CD4-positive, alpha-beta T cell treated with Interleukin-15 for 4 hours (primary cell): ENCODE measurements around the gene IGFBP1.
"Not testable (repeated sequence)": the region's sequence is repeated elsewhere in the genome, so short reads cannot be mapped to it uniquely, and the experiment has no call there.

Source experiments
- DNase-seq: peaks from one replicate; pipeline ENCODE4 v3.0.0-alpha.2; 2020; ENCODE audit warnings: low spot score

IGFBP1 gene

DNA sequence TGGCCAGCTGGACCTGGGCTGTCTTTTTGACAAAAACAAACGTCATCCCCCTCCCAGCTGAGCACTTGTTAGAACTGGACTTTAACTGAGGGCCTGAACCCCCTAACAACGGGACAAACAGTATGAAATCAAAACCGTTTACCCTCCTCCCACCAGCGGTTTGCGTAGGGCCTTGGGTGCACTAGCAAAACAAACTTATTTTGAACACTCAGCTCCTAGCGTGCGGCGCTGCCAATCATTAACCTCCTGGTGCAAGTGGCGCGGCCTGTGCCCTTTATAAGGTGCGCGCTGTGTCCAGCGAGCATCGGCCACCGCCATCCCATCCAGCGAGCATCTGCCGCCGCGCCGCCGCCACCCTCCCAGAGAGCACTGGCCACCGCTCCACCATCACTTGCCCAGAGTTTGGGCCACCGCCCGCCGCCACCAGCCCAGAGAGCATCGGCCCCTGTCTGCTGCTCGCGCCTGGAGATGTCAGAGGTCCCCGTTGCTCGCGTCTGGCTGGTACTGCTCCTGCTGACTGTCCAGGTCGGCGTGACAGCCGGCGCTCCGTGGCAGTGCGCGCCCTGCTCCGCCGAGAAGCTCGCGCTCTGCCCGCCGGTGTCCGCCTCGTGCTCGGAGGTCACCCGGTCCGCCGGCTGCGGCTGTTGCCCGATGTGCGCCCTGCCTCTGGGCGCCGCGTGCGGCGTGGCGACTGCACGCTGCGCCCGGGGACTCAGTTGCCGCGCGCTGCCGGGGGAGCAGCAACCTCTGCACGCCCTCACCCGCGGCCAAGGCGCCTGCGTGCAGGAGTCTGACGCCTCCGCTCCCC, at the start of gene IGFBP1:
Gene IGFBP1 (plus strand): TSS at position 304 of the 808 bp plus-strand sequence. CDS start 165 bp downstream, at position 469.
- no peak for DNase-seq

DNA sequence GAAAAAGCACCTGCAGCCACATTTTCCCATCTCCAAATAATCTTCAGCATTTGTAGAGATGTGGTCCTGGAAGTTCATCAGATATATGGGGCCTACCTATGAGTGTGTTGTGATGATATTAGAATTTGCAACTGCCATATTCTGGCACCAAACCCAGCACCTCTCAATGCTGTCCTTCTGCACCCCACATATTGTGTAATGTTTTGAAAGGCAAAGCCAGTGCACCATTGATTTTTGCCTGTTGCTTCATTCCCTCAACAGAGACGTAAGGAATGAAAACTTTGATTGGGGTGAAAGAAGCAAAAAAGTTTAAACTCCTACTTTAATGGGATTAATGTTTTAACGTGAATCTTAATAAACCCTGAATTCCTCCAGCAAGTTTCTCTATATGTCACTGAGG, 49.4 kb upstream of the IGFBP1 start:
- DNase-seq = not testable (repeated sequence)

DNA sequence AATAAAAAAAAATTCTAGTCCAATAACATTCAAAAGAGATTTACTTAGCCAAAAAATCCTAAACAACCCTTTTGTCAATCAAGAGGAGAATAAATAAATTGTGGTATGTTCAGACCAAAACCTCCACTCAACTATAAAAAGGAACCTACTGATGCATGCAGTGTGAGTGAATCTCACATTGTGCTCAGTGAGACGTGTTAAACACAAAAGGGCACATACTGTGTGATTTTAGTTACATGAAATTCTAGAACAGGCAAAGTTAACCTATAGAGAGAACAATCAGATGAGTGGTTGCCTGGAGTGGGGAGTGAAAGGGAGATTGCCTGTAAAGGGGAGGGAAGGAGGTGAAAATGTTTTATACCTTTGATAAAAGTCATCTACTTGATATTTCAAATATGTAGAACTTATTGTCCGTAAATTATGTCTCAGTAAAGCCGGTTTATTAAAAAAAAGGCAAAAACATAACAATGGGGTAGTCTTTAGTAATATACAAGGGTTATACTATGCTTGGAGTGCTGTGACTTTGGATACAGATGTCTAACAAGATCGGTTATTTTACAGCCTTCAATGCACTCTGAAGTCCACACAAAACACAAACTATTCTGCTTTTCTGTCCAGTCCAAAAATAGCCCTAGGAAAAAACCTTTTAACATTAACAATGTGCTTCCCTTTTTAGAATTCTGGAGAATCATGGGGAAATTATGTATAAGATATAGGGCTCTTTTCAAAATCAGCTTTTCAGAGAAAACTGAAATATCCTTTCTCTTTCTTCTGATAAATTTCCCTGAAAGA, 46.2 kb upstream of the IGFBP1 start:
- DNase-seq = not testable (repeated sequence)

DNA sequence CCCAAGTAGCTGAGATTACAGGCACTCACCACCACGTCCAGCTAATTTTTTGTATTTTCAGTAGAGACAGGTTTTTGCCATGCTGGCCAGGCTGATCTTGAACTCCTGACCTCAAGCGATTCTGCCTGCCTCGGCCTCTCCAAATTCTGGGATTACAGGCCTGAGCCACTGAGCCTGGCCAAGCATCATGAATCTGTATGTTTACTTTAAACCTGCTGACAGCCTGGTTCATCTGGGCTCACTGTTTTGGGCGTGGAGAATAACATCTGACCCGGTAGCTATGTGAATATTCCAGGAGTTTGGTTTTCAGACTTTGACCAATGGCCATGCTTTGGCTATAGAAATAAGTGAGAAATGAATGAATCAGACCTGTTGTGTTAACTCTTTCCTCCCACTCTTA, 41.8 kb upstream of the IGFBP1 start:
- not testable (repeated sequence) for DNase-seq

DNA sequence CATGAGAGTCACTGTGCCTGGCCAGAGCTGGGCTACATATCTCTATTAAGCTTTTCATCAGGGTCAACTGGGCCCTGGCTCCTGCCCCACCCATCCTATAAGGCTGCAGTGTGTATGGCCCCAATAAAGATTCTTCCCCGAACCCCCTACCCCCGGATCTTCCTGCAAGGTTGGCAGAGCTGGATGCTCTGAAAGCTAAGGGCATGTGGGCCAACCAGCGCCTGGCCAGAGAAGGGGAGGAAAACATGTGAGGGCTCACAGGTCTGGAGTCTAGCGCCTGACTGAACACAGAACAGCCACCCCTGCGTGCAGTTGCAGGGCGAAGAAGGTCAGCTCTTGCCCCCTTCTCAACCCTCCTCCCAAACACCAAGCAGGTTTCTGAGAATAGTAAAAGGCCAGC, 39.6 kb upstream of the IGFBP1 start:
- DNase-seq = not testable (repeated sequence)

DNA sequence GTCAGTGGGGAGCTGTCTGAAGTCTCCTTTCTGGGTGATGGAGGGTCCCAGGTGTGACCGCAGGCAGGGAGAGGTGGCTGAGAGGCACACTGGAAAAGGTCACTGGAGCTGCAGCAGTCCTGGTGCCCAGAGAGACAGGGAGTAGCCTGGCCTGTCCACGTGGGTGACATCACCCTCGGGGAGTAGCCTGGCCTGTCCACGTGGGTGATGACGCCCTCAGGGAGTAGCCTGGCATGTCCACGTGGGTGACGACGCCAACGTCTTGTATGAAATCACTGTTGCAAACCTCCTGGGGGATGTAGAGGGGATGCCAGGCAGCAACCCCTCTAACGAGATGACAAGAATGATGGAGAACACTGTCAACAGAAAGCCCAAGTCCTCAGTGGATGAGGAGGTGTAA, 35.3 kb upstream of the IGFBP1 start:
- not testable (repeated sequence) for DNase-seq

DNA sequence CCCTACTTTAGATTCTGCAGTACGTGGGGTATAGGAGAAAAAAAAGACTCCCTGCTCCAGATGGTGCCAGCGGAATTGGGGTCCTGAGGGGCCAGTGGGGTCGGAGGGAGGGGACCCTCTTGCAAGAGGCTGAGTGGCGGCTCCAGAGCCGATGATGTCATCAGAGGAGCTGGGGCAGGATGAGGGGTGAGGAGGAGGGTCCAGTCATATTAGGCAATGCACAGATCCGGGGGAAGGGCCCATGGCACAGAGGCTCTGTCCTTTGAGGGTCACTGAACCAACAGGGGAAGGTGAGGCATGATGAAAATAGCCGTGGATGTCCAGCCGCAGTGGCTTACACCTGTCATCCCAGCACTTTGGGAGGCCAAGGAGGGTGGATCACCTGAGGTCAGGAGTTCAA, 34.8 kb upstream of the IGFBP1 start:
- not testable (repeated sequence) for DNase-seq

DNA sequence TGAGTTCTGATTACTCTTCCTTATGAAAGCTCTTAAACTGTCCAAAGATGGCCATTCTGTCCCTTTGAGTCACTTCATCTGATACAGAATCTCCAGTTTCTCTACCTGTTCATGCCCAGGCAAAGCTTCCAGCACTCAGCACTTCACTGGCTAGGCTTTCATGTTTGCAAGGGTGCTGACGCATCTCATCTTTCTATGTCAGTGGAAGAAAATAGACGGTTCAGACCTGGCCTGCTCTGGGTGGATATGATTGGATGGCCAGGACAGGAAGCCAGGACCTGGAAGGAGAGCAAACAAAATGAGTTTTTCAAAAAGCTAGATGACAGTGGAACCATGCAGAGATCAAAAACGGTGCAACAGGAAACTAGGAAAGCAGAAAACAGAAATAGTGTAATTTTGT, 32.6 kb upstream of the IGFBP1 start:
- not testable (repeated sequence) for DNase-seq

DNA sequence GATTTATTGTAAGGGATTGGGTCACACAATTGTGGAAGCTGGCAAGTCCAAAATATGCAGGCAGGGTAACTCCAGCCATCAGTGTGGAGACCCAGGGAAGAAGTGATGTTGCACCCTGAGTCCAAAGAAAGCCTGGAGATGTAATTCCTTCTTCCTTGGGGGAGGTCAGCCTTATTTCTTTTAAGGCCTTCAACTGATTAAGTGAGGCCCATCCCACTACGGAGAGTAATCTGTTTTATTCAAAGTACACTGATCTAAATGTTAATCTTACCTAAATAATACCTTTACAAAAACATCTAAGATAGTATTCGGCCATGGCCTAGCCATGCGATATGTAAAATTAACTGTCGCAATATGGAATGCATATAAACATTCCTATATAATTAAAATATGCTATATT, 31.4 kb upstream of the IGFBP1 start:
- not testable (repeated sequence) for DNase-seq

DNA sequence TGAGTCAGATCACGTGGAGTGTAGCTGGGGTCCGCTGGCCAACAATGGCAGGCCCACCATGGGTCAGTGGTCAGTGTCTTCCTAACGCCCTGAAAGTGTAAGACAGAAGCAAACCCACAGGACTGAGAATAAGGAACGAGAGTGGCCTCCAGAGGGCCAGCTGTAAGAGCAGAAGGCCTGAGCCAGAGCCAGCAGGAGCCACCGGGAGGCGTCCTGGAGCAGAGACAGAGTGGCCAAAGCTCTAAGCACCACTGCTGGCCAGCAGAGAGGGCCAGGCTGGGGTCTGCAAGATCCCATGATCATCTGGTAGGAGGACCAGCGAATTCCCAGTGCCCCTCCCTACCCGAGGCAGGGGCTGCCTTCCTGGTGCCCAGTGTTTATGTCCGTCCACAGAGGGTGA, 24.6 kb upstream of the IGFBP1 start:
- no peak for DNase-seq

DNA sequence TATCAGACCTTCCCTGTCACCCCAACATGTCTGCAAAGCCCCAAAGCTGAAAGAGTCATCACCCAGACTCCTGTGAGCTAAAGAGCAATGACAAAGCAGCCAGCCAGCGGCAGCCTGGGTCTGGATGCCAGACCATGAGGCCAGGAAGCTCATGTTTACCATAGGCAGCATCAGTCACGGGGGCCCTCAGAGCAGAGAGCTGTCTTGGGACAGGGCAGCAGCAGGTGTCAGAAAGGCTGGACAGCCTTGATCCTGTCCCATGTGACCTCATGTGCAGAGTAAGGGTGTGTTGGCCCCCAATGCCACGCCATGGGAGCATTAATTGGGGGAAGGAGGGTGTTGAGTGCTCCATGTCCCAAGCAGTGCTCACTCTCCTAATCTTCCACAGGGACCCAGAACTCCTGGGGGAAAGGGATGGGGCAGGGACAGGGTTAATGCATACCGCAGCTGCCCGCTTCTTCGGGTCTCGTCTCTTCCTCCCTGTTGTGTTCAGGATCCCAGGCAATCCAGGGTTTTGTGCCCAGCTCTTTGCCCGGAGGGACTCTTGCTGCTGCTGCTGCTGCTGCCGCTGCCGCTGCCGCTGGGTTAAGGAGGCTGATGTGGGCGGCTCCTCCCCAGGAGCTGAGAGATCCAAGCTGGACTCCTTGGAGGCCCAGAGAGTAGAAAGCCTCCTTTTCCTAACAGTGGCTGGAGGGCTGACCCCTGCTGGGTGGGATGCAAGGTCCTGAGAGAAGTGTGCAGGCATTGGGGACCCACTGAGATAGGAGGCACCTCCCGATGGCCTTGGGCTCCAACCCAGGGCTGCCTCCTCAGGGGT, 22.5 kb upstream of the IGFBP1 start:
- no peak for DNase-seq

DNA sequence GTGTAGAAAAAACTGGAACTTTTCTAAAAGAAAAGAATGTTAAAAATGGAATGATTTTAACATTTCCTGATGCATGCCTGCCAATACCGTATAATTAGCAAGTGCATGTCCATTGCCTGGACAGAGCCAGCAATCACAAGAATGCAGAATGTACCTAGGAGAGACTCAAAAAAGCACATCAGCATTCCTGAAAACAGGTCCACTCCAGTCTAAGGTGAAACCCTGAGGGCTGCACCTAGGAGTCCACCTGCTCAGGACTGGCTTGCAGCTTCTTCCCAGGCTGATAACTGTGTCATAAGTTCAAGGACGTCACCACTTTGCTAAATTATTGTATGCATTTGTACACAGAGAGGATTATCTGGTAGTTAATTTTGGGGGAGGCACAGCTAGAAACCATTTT, 20.8 kb upstream of the IGFBP1 start:
- no peak for DNase-seq

DNA sequence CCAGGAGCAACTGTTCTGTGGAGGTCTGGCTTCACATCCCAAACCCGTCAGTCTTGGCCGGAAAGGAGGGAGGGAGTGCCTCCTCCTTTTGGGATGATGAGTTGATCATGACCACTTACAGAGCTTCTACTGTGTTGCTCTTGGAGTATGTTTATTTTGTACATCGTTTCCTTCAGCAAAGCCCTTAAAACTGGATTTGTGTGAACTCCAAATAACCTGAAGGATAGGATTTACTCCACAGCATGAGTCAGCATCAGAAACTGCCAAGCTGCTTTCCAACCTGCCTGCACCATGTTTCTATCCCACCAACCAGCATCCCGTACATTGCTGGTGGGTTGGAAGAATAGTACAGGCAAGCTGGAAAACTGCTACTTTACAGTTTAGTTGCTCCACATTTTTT, 18.9 kb upstream of the IGFBP1 start:
- DNase-seq = no peak

DNA sequence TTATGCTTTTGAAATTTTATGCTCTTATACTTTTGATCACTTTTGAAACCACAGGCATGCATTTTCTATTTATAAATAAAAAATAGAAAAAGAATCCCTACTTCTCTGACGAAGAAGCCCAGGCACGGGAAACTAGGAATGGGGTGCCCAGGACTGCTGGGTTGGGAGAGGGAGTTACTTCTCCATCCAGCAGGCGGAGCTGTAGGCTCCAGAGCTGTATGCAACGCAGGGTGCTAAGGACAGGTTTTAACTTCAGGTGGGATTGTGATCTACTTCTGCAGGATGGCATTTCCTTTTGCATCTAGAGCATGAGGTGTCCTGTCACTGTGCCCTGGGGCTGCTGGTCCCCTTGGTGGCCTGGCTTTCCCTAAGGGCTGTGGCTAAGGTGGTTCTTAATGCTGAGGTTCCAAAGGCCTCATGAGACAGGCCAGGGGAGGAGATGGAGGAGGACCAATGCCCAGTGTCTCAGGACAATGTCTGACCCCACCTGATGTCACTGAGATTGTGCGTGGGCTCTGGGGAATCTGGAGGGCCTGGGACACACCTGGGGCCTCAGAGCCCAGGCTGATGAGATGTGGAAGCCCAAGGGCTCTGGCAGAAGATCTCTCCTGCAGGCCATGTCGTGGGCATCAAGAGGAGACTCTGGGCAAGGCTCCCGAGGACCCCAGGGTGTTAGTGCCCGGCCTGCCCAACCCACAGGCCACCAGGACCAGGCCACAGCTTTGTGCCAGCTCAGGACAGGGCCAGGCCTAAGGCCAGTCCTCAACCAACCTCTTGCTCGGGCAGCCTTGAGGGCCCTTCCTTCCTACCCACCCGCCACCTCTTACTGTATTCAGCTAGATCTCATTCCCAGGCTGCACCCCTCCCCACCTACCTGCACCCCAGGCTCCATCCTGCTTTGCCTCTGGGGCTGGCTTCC, 15.9 kb upstream of the IGFBP1 start:
- no peak for DNase-seq

DNA sequence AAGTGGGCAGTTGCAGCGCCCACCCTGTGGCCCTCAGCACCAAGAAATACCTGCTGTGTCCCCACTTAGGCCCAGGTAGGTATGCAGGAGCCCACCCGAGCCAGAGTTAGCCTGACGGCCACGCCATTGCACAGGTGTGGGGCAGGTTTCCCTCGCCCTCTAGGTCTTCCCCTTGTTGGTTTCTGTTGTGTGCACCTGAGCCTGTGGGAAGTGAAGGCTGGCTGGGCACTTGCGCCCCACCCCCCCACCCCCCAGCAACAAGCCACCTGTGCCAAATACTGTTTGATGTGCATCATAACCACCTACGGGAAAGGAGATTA, 15.3 kb upstream of the IGFBP1 start, which contains the start of gene CCDC201:
Gene CCDC201 (minus strand): TSS at position 48 of the 320 bp plus-strand sequence. CDS start 75 bp downstream, outside the sequence.
- no peak for DNase-seq

DNA sequence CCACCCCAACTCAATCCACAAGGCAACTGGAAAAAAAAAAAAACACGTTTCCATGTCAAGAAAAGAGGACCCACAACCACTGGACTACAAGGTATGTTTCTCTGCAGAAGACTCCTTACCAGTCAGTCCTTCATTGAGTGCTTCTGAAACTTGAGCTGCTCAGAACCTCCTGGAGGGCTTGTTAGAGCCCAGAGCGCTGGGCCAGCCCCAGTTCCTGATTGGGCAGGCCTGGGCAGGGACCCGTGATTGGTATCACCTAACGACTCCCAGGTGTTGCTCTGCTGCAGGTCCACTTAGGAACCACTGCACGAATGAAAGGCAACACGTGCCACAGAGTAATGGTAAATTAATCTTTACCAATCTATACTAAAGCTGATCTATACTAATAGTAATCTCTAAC, 14.9 kb upstream of the IGFBP1 start:
- no peak for DNase-seq

DNA sequence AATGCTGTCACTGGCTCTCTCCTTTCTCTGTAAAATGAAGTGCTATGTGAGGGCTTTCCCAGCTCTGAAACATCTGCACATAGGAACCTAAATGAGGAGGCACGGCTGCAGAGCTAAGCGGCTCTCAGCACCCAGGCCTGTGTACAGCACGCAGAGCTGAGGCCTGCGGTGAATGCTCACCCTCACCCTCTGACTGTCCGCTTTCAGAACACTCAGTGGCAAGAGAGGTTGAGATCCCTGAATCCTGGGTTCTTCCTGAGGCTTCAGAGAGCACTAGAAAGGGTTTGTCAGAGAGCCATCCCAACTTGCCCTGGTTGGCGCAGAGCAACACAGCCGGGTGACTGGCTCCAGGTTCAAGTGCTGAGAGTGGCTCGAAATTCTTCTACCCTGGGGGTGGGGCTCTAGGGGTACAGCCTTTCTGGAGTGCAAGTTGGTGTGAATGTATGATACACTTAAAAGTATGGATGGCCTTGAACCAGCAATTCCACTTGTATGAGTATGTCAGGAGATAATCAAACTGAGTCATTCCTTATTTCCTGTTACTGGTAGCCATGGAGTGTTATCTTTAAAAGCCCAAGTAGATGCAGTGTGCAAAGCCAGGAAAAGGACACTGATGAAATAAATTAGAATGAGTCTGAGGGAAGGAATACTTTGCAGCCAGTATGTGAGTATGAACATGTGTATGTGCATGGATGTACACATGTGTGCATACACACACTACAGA, 13.7 kb upstream of the IGFBP1 start:
- DNase-seq = no peak

DNA sequence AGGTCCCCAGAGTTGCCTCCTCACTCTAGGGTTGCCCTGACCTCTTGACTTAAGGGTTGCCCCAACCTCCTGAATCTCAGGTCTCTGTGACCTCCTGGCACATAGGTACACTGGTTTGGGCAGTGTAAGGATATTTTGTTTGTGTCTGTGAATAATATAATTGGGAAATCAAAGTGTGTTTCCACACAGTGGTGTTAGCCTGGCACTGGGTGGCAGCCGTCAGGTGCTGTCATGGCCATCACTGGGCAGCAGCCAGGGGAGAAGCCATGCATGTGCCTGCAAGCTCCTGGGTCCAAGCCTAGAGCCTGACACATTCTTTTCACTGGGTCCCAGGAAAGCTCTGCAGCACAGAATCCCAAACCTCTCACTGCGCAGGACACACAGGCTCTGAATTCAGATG, 11.8 kb upstream of the IGFBP1 start:
- DNase-seq = no peak

DNA sequence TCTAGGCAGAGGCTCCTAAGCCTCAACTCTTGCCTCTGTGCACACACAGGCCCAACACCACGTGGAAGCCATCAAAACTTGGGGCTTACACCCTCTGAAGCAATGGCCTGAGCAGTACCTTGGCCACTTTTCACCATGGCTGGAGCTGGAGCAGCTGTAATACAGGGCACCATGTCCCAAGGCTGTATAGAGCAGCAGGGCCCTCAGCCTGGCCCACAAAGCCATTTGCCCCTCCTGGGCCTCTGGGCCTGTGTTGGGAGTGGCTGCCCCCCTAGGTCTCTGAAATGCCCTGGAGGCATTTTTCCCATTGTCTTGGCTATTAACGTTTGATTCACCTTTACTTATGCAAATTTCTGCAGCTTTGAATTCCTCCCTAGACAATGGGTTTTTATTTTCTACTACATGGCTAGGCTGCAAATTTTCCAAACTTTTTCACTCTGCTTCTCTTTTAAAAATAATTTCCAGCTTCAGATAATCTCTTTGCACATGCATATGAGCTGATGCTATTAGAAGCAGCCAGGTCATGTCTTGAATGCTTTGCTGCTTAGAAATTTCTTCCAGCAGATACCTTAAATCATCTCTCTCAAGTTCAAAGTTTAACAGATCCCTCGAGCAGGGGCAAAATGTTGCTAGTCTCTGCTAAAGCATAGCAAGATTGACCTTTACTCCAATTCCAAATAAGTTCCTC, 9.7 kb upstream of the IGFBP1 start:
- no peak for DNase-seq

DNA sequence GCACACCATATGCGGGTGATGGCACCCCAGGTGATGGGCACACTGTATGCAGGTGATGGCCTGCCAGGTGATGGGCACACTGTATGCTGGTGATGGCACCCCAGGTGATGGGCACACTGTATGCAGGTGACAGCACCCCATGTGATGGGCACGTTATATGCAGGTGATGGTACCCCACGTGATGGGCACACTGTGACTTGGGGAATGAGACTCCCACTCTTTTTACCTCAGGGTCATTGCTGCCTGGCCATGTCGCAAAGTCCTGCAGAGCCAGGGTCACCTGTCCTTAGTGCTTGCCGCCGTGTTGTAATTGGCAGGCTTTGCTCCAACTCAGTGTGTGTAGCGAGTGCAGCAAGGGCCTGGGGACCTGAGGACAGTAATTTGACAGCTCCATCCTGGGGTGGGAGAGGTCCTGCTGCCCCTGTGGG, 7.8 kb upstream of the IGFBP1 start:
- no peak for DNase-seq
